CD4-positive, alpha-beta T cell (primary cell): ENCODE data around the gene PUS3. TPM values are rescaled to one million over a fixed set of nuclear protein-coding genes. Genes with fewer than 3 reads are reported as not detected.

Experiments
- ATAC-seq: fragments of 200-7000 bp; cut with Tn5 transposase; one replicate; pipeline ENCODE4 v1.10.0; 2022; ENCODE audit warnings: mild to moderate bottlenecking; ENCODE audit not compliant: poor library complexity
- CTCF ChIA-PET: fragments of 350-600 bp; sonication (Branson Sonifier 250); formaldehyde crosslinking; loops from one replicate; lab custom pipeline; 2021; ENCODE audit warnings: antibody characterized with exemption, inconsistent platforms; lab: Charles Lee
- POLR2A ChIA-PET: fragments of 350-600 bp; sonication (Branson Sonifier 250); formaldehyde crosslinking; loops from one replicate; lab custom pipeline; 2021; ENCODE audit warnings: antibody characterized with exemption, inconsistent platforms; lab: Charles Lee
- DNase-seq, 14 experiments: peaks; one replicate each; pipeline ENCODE4 v3.0.0-alpha.2; 2013 to 2020; ENCODE audit warnings: mixed read lengths in 2 of 14
- H3K27ac ChIP-seq, 2 donors: one replicate each; pipeline versions ENCODE4 v1.5.1 to v1.7.0; 2013; ENCODE audit warnings: low read length in 2 of 2, low read depth in 1 of 2, mild to moderate bottlenecking in 1 of 2
- H3K27me3 ChIP-seq, 2 experiments: 1 replicate in 1 of 2; 2 replicates in 1 of 2; pipeline versions ENCODE4 v1.6.1 to v1.7.0; 2013; ENCODE audit warnings: low read length in 2 of 2, control low read depth in 1 of 2, mild to moderate bottlenecking in 1 of 2, moderate library complexity in 1 of 2; ENCODE audit not compliant: insufficient read depth in 2 of 2, control insufficient read depth in 1 of 2
- H3K36me3 ChIP-seq: one replicate; pipeline ENCODE4 v1.6.1; 2013; ENCODE audit warnings: low read length, control low read depth; ENCODE audit not compliant: insufficient read depth
- H3K4me1 ChIP-seq: one replicate; pipeline ENCODE4 v1.6.1; 2013; ENCODE audit warnings: low read length, control low read depth; ENCODE audit not compliant: insufficient read depth
- H3K4me3 ChIP-seq: one replicate; pipeline ENCODE4 v1.5.1; 2013; ENCODE audit warnings: mild to moderate bottlenecking, low read length, moderate library complexity
- H3K9me3 ChIP-seq, 2 experiments: 1 replicate in 1 of 2; 2 replicates in 1 of 2; pipeline versions ENCODE4 v1.6.1 to v1.7.0; 2013; ENCODE audit warnings: low read length in 2 of 2, mild to moderate bottlenecking in 2 of 2, control low read depth in 1 of 2, moderate library complexity in 1 of 2; ENCODE audit not compliant: control insufficient read depth in 1 of 2, insufficient read depth in 1 of 2
- H3K27ac Mint-ChIP-seq: one replicate; pipeline ENCODE4 v1.8.0; 2020; ENCODE audit warnings: mixed read lengths
- H3K27me3 Mint-ChIP-seq: one replicate; pipeline ENCODE4 v1.8.0; 2021; ENCODE audit warnings: mixed read lengths
- H3K36me3 Mint-ChIP-seq: one replicate; pipeline ENCODE4 v1.8.0; 2021; ENCODE audit warnings: low read depth, mixed read lengths
- H3K4me1 Mint-ChIP-seq: one replicate; pipeline ENCODE4 v1.8.0; 2021; ENCODE audit warnings: low read depth, mixed read lengths
- H3K4me3 Mint-ChIP-seq: one replicate; pipeline ENCODE4 v1.8.0; 2020; ENCODE audit warnings: mild to moderate bottlenecking, mixed read lengths
- H3K9me3 Mint-ChIP-seq: one replicate; pipeline ENCODE4 v1.8.0; 2020; ENCODE audit warnings: mixed read lengths
- intact Hi-C, 2 experiments: fragments of 100-400 bp; cut with DNase I in 1 of 2; cut with micrococcal nuclease in 1 of 2; formaldehyde crosslinking; loops; one replicate each; pipeline versions ENCODE4 v1.15.1 to v1.9.0; 2023 to 2025; cut with DNase I, micrococcal nuclease
- total RNA-seq, 174 experiments: library from RNA in 2 of 174; stranded (reverse) in 2 of 174; gene quantifications; one replicate each; pipeline ENCODE4 v1.2.3 and lab custom pipeline; 2021 to 2026
- TF ChIP-seq, protein P1 (sequence below): fragments of 200-600 bp; IDR thresholded peaks from one replicate; pipeline ENCODE4 v1.8.0; 2022; ENCODE audit warnings: antibody characterized with exemption, mild to moderate bottlenecking

Gene PUS3
- total RNA-seq, 2 experiments from 2014 or later: 6.0 to 7.3 TPM

DNA sequence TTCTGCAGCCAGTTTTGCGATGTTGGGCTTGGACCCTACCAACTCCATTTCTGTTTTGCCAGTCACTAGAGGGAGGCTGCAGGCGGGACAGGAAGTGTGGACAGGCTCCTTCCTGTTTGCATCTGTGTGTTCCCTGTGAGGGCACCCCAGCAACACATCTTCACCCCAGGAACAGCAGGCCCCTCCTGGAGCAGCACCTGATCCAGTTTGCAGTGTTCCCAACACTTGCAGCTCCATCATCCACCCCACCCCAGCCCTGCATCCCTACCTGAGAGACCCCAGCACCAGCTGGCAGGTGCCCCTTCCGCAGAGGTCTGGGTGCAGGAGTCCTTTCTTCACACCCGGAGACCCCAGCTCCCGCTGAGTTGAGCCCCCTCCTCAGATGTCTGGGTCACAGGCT, 35.4 kb upstream of the PUS3 start:
- no peaks in the 10 kb centered on the region for H3K36me3 ChIP-seq
- no peak for DNase-seq

DNA sequence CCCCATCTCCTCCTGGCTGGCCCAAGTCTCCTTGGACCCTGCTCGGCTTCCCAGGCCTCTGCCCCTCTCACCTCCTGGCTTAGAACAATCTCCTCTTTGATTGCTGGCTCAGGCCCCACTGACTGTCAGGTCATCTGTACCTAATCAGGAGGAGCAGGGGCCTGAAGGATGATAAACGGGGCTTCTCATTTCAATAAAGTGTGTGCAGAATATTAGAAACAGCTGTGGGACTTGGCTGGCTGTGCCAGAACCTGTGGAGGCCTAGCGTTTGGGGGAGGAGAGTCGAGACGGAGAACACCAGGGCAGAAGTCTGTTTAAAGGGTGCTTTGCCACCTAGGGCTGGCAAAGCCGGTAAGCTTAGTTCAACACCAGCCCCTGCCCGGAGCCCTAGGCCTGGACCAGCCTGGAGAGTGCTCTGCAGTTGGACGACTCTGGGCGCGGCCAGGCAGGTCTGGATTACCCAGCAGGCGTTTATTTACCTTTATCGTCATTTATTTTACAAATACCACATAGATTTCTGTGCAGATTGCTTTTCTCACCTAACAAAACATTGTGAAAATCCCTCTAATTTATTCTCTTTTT, 32.7 kb upstream of the PUS3 start:
- H3K27me3 ChIP-seq: peaks cover 0 to 2% of the 10 kb centered on the region in 2 experiments
- H3K36me3 ChIP-seq: no peaks in the 10 kb centered on the region
- no peaks in the 10 kb centered on the region for H3K27me3 Mint-ChIP-seq
- no peaks in the 10 kb centered on the region for H3K4me1 Mint-ChIP-seq
- H3K36me3 Mint-ChIP-seq: no peaks in the 10 kb centered on the region
- intact Hi-C loops: no loop called here
- POLR2A ChIA-PET: no interaction called here
- no peak overlapping the region for H3K4me3 Mint-ChIP-seq
- no peaks in the 10 kb centered on the region for H3K9me3 ChIP-seq
- TF ChIP-seq, protein P1, sequence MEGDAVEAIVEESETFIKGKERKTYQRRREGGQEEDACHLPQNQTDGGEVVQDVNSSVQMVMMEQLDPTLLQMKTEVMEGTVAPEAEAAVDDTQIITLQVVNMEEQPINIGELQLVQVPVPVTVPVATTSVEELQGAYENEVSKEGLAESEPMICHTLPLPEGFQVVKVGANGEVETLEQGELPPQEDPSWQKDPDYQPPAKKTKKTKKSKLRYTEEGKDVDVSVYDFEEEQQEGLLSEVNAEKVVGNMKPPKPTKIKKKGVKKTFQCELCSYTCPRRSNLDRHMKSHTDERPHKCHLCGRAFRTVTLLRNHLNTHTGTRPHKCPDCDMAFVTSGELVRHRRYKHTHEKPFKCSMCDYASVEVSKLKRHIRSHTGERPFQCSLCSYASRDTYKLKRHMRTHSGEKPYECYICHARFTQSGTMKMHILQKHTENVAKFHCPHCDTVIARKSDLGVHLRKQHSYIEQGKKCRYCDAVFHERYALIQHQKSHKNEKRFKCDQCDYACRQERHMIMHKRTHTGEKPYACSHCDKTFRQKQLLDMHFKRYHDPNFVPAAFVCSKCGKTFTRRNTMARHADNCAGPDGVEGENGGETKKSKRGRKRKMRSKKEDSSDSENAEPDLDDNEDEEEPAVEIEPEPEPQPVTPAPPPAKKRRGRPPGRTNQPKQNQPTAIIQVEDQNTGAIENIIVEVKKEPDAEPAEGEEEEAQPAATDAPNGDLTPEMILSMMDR: no peak
- ATAC-seq: no peak
- H3K4me1 ChIP-seq: peaks cover 7% of the 10 kb centered on the region
- H3K27ac Mint-ChIP-seq: no peak overlapping the region
- no peak overlapping the region for H3K4me3 ChIP-seq
- H3K9me3 Mint-ChIP-seq: no peaks in the 10 kb centered on the region
- DNase-seq: no peak
- H3K27ac ChIP-seq: no peak overlapping the region
- CTCF ChIA-PET: no interaction called here

More for the DNA sequence above, 35.4 kb upstream of the PUS3 start:
- no peak for ATAC-seq
- Histone ChIP-seq H3K4me3 (no peak overlapping the region), H3K27me3 (peaks cover 0 to 3% of the 10 kb centered on the region in 2 experiments), H3K27ac (no peak overlapping the region), H3K4me1 (peaks cover 14% of the 10 kb centered on the region), H3K9me3 (no peaks in the 10 kb centered on the region)
- intact Hi-C loops: no loop called here
- TF ChIP-seq, protein P1: no peak
- H3K27ac Mint-ChIP-seq: no peak overlapping the region
- POLR2A ChIA-PET: no interaction called here
- no peak overlapping the region for H3K4me3 Mint-ChIP-seq
- H3K27me3 Mint-ChIP-seq: no peaks in the 10 kb centered on the region
- no peaks in the 10 kb centered on the region for H3K9me3 Mint-ChIP-seq
- H3K36me3 Mint-ChIP-seq: no peaks in the 10 kb centered on the region
- H3K4me1 Mint-ChIP-seq: peaks cover 6% of the 10 kb centered on the region
- CTCF ChIA-PET: no interaction called here

GRCh38 chr11:125935056-125935455, 32.0 kb upstream of the PUS3 start:
- Mint-ChIP-seq H3K4me3 (no peak overlapping the region), H3K27me3 (peaks cover 1% of the 10 kb centered on the region), H3K27ac (no peak overlapping the region), H3K9me3 (no peaks in the 10 kb centered on the region), H3K36me3 (no peaks in the 10 kb centered on the region), H3K4me1 (no peaks in the 10 kb centered on the region)
- intact Hi-C loops: no loop called here
- CTCF ChIA-PET: no interaction called here
- H3K4me3 ChIP-seq: no peak overlapping the region
- DNase-seq (no peak), ATAC-seq (no peak)
- POLR2A ChIA-PET: no interaction called here
- no peaks in the 10 kb centered on the region for H3K9me3 ChIP-seq
- H3K27me3 ChIP-seq: peaks cover 0 to 2% of the 10 kb centered on the region in 2 experiments
- no peaks in the 10 kb centered on the region for H3K36me3 ChIP-seq
- TF ChIP-seq, protein P1: no peak
- peaks cover 7% of the 10 kb centered on the region for H3K4me1 ChIP-seq
- no peak overlapping the region for H3K27ac ChIP-seq
